GM19468 (cell line): ENCODE data around the gene RPL5.

Source experiments
- ATAC-seq: cut with Tn5 transposase; IDR thresholded peaks from one replicate; pipeline ENCODE4 v1.9.1; 2021; ENCODE audit warnings: mild to moderate bottlenecking, moderate library complexity, moderate number of reproducible peaks; ENCODE audit not compliant: unreplicated experiment; ENCODE audit errors: extremely low read depth

RPL5 gene

DNA sequence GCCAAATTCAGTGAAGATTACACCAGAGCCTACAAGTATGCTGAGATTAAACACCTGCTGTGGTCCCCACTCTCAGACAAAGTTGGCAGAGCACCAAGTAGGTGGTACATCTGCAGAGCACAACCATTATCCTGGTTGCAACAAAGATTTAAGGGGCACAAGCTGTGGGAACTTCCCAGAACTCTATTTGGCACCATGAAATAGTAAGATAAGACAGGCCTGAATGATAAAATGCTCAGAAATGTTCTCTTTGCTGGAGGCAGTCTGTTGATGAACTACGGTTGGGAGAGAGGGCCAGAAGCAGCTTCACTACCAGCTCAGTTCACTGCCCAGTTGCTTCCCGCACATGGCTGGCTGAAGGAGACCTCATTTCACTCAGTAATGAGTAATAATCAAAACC lies 19.9 kb downstream of the RPL5 start:
- no peak for ATAC-seq

DNA sequence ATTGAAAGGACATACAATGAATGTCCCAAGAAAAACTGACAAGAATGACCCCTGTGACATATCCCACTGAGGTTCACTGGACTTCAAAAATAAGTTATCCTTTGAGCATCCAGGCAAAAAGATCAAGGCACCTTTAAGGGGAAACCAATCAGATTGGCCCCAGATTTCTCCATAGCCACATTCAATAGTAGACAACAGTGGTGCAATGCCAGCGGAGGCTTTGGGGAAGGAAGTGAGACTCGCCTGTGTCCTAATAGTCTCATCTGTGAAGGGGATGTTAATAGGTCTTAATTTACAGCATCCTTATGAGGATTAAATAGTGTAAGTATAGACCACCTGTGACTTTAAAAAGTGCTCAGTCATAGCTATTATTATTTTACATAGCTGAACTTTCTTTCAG lies 21.5 kb downstream of the RPL5 start:
- no peak for ATAC-seq

DNA sequence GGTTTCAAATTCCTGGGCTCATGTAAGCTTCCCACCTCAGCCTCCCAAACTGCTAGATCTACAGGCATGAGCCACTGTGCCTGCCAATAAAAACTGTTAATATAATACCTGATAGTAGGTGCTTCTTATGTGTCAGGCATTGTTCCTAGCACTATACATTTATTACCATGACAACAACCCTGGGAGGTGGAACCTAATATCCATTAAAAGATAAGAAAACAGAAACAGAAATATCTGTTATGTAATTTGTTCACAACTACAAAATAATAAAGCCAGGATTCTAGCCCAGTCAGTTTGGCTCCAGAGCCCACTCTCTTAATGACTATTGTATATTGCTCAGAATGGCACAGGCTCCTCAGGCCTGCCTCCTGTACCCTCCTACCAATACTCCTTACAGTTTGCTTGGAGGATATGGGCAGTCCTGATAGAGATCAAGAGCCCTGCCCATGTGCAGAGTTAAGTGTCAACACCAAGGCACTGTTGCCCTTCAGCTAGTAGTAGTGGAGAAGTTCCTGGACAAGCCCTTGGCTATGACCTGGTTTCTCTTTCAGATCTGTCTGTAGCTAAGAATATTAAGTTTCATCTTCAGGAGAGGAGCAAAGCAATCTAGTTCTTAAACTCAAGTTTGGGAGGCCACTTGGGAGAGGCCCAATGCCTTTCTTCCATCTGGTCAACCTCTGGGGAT lies 22.4 kb downstream of the RPL5 start:
- no peak for ATAC-seq

DNA sequence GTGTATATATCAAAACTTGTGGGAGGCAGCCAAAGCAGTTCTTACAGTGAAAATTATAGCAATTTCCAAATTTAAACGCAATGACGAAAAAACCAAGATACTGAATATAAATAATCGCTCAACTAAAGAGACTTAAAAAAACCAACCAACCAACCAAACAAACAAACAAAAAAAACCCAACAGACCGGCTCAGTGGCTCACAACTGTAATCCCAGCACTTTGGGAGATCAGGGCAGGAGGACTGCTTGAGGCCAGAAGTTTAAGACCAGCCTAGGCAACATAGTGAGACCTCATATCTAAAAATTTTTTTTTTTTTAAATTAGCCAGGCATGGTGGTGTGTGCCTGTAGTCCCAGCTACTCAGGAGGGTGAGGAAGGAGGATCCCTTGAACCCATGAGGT lies 23.4 kb downstream of the RPL5 start:
- no peak for ATAC-seq

DNA sequence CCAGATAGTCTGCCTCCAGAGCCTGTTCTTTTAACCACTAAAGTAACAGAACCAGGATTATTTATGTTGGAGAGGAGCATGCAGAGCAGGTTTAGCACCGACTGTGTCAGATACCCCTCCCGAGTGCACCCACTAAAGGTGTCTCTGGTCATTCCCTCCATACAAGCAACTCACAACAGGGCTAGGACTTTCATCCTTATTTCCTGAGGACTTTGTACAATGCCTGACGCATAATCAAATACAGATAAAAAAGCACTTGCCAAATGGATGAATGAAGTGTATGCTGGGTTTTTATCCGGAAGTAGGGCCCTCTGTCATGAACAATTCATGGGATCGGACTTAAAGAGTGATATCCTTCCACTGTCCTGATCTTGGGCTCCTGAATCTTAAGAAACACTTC lies 26.0 kb downstream of the RPL5 start:
- no peak for ATAC-seq

DNA sequence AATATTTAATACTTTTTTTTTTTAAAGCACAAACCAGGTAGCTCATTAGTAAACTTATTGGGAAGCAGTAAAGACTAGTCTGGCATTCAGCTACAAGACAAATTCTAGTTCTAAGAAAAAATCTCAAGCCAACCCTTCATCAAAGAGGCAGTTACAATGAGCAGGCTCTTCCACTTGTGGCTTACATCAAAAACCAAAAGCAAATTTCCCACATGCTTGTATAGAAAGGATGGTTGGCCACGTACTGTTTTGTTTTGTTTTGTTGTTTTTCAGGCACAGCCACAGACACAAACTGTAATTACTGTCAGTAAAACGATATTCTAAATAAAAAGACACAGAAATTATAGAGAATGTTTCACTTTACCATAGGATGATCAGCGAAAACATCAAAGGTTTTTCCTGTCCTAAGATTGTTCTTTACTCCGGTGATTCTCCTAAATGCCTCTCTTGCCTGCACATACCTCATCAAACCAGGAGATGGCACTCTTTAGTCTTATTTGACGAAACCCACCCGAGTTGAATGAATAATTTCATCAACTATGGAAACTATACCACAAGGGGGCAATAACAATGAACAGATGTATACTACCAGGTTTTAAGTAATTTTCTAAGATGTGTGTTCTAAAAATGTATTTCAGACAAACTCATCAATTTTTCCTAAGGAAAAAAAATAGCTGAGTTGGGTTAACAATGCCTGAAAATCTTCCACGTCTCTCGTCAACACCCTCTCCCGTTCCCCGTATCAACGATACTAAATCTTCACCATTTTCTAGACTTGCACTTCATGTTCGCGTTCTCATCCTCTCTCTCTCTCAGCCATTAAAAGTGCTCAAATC lies 26.9 kb downstream of the RPL5 start:
- ATAC-seq = no peak

DNA sequence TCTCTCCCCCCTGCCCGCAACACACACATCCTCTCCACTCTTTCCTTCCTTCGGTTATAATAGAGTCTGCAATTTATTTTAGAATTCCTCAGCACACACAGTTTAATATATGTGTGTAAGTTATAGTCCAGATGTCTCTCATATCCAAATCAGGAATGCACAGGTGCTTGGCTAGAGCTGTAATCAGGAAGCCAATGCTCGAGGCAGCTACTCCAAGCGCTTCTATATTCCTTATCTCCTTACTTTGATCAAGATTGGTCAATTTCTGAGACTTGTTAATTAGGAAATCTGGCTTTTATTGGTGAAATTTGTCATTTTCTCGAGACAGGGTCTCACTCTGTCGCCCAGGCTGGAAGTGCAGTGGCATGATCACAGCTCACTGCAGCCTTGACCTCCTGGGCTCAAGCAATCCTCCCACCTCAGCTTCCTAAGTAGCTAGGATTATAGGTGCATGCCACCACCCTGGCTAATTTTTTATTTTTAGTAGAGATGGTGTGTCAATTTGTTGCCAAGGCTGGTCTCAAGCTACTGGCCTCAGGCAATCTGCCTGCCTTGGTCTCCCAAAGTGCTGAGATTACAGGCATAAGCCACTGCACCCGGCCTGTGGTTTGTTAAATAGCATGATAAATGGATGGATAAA lies 27.7 kb downstream of the RPL5 start:
- ATAC-seq = no peak

DNA sequence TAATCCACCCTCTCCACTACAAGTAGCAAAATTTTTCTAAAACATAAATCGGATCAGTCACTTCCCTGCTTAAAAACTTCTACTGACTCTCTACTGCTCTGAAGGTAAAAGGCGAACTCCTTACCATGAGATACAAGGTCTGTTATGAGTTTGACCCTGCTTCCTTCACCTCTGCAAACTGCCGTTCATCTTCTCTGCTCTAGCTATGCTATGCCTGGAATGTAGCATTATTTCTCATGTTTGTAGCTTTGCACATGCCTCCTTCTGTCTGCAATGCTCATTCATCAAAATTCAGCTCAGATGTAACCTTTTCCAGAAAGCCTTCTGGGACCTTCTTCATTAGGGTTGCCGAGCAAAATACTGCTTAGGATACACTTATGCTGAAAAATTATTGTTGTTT lies 30.8 kb downstream of the RPL5 start:
- no peak for ATAC-seq

DNA sequence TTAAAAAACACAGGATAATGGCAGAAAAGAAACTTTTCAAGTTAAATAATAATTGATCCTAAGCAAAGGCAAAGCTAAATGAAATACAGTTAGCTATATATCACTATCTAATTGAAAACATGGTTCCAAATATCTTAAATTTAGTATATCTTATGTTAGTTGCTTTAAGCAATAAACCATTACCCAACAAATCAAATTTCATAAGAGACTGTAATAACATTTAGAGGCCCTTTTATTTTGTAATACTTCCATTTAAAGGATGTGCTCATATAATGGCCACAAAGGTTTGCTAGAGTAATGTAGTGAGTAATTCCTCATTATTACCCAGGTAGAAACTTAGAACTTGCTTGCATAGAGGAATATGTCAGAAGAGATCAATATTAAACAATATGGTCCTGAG lies 32.3 kb downstream of the RPL5 start:
- no peak for ATAC-seq

DNA sequence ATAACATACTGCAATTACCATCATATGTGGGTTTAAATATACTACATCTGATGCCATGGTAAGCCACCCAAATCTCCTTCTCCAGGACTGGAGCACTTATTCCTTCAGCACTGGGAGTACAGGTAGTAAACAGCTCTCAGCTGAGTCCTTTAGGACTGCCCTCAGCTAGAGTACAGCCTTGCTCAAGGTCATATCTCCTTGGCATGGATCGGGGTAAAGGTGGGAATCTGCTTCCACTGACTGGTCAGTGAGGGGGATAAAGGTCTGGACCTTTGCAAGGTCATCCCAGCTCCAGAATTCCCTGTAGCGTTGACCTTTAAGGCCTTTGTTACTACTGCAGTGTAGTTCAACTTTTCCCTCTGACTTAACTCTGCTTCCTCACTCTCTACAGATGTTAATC lies 38.8 kb downstream of the RPL5 start:
- ATAC-seq = no peak

DNA sequence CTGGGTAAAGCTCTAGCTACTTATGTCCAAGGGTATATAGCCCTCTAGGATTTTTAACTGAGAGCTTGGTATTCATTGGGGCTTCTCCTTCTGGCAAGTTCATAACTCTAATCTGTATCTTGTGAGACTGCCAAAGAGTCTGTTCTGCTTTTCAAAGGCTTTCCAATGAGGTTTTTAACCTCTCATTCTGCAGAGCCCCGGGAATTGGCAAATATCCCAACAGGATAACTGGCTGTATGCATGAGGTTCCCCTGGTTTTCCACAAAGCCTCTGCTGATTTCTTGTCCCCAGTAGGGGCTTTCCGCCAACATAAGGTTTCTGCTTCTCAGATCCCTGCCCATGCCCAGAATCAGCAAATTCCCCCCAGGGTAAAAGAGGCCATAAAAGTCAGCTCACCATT lies 40.9 kb downstream of the RPL5 start:
- no peak for ATAC-seq

DNA sequence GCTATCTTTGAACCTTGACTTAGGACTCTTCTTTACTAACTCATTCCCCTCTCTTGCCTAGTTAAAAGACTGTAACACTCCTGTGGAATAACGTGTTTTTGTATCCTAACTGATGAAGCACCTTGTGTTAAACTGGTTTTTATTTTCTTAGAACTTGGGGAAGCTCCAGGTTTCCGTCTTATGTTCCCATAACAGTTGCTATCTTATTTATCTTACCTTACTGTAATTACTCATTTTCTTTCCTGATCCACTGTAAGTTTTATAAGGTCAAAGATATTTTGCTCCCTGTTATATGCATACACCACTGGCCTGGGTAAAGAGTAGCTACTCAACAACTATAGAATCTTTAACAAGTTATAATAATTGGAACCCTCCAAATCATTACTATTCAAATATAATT lies 43.1 kb downstream of the RPL5 start:
- no peak for ATAC-seq

DNA sequence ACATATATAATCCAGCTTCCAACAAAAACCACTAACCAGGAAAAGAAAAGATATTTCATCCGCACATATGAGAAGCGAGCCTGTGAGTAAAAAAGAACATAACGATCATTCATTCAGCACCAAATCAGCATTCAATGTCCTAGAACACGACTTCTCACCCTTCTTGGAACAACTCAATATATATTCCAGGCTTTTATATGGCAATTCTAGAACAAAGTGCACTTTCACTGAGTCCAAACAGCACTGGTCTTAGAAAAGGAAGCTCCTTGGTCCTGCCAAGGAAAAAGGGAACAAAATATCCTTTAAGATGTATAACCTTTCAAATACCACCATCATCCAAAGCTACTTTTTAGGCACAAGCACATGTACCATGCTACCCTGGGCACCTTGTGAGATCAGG lies 44.5 kb downstream of the RPL5 start:
- ATAC-seq = no peak

DNA sequence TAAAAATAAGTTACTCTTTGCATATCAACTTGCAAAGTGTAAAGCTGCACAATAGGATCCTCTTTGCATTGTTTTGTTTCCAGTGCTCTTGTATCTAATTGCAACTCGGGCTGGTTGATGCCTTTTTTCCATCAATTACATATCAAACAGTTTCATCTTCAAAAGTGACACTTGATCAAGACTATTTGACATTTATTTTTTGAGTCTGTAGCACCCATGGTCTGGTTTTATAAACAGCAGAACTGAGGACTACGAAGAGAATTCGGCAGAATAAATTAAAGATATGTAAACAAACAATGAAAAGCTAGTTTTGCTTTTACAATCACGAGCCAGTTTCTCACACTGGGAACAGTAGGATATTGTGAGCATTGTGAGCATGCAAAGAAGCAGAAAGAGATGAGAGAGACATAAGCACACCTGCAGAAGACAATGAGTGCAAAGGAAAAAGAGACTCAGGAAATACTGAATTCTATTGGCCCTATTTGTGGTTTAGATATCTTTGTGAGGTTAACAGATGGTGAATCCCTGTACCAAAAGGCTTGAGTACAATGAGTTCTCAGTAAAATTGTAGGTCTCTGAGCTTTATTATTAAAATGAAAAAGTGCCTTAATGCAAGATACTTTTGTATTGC lies 45.4 kb downstream of the RPL5 start:
- ATAC-seq = no peak

DNA sequence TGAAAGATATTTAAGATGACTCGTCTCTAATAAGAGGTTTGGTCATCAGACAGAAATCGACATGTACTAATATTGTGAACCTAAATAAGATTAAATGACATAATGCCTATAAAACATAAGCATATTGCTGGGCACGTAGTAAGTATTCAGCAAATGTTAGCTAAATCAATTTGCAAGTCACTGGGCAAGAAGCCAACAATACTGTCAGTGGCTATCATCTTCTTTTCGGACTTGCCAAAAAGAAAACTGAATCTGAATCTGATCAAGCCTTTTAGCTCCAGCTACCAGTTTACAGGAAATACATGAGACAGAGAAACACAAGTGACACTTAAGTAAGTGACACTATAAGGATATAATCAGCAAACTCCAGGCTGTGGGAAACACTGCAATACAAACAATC lies 46.0 kb downstream of the RPL5 start:
- no peak for ATAC-seq

DNA sequence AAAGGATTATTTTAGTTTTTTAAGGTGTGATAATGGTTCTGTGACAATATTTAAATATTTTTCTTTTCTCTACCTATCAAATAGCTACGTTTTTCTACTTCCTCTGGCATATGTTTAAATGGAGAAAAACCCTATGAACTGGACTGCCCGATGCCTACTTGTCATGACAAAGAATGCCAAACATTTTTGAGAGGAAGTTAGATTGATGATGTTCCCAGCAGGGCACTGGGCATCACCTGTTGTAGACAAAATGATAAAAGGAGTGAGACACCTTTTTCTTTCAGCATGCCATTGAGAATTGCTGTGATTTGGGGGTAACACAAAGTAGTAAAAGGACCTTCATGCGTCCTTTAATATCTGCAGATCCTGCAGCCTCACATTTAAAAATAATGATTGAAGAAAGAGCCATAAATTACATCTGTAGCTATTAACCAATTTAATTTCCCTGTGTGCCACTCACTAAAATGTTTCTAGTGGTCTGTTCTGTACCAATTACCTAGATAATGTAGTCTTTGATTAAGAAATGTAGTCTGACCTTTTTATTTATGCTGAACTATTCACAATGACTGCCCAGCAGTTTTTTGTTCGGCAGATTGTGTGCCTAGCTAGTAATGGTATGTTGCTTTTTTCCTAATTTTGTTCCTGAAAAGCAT lies 47.6 kb downstream of the RPL5 start:
- ATAC-seq = no peak

DNA sequence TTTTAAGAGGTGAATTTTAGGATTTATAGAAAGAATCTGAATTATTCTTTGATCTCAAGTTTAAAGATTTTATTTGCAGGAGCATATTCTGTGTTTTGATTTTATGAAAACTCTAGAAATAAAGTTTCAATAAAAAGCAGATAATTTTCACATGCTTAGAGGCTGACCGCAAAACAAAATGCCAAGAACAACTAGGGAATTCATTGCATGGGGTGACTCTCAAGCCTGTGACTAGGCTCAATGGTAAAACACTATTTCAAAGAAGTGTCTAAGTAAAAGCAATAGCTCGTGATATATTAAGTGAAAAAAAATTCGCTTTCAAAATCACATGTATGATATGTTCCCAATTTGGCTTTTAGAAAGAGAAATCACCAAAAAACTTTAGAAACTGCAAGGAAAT lies 49.6 kb downstream of the RPL5 start:
- ATAC-seq = no peak

DNA sequence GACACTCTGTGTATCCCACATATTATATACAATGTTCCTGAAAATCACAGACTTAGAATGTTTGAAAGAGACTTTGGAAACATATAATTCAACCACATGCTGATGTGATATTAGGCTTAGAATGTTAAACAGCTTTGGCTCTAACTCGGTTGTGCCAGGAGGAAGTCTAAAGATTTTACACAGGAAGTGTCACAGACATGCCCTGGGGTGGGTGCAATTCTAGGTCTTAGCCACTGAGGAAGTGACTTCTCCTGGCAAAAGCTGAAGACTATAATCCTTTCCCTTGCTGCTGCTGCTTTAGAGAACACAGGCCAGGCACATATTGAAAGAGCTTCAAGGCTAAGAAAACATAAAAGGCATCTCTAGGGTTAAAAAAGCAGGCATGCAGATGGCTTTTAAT lies 51.0 kb downstream of the RPL5 start:
- no peak for ATAC-seq

DNA sequence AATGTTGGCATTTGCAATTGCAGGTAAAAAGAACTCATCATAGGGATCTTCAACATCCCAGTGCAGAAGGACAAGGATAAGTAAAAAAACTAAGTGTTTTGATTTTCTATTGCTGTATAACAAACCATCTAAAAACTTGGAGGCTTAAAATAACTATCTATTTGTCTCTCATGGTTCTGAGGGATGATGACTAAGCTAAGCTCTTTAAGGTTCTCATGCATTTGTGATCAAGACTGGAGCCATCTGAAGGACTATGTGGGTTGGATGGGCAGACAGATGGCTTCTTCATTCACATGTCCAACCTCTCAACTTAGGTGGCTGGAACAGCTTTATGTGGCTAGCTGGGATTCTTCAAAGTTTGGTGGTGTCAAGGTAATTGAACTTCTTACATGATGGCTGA lies 51.5 kb downstream of the RPL5 start:
- no peak for ATAC-seq

DNA sequence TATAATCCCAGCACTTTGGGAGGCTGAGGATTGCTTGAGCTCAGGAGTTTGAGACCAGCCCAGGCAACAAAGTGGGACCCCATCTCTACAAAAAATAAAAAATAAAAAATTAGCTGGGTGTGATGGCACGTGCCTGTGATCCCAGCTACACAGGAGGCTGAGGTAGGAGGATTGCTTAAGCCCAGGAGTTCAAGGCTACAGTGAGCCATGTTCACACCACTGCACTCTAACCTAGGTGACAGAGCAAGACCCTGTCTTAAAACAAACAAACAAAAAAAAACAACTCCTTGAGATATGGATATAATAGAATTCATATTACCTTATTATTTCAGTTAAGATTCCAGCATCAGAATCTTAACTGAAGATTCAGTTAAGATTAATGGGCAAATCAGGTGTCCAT lies 52.4 kb downstream of the RPL5 start:
- no peak for ATAC-seq
